Measurements from ENCODE around the gene BACH2.

BACH2 gene

DNA sequence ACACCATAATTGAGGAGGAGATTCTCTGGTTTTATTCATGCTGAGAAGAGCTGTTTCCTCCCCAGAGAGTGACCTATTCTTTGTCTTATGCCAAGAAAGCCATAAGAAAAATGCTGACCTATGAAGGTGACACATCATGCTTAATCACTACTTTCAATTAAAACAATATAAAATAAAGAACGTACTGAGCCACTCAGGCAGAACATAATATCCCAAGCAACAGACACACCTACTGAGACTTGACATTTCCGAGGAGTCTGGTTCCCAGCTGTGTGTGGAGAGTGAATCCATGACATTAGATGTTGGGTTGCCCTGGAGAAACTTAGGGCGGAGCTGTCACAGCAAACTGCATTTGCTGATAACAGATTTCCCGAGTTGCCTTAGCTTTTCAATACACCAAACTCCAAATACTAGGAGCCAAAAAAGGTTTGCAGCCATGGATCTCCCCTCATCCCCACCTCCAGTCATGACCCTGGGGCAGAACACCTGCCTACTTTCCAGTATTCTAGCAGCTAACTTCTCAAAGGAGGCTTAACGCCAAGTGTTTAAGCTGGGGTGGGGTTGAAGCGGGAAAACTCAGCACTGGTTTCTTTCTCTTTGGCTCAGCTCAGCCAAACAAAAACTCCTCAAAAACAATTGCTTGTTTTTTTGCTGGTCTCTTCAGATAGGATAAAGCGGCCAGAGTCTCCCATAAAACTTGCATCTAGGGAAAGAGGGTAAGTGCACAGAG, 92.2 kb downstream of the BACH2 start:
- DNase-seq = peak; percentile 50

DNA sequence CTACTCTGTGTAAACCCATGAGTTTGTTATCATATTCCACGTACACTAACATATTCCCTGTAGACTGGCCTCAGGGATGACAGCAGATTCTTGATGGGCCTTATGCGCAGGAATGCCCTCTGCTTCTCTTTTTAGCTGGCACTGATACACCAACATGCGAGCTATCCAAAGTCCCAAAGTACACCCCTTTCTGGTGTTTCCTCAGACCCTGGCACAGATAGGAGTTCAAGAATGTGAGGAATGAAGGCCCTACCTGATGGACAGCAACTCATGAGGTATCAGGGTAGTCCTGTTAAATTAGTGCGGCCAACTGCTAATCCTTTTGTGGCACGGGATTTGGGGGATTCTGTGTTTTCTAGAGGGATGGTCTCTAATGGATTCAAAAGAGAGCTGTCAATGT, 93.0 kb downstream of the BACH2 start:
- DNase-seq = no peak

DNA sequence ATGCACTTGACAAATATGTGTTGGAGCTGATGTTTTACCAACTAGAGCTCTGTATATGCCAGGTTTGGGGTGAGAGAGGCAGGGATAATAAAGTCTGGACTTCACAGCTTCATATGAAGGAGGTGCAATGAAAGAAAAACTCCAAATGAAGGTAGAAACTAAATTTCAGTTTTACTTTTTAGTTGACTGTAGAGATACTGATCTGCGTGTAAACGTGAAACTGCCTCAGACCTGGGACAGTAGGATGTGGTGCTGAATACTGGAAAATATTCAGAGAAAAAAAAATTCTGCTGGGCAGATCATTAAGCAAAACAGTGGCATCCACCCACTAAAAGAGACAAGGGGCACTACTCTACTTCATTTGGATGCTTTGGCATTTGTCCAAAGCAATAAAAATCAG, 94.5 kb downstream of the BACH2 start:
- no peak for DNase-seq

DNA sequence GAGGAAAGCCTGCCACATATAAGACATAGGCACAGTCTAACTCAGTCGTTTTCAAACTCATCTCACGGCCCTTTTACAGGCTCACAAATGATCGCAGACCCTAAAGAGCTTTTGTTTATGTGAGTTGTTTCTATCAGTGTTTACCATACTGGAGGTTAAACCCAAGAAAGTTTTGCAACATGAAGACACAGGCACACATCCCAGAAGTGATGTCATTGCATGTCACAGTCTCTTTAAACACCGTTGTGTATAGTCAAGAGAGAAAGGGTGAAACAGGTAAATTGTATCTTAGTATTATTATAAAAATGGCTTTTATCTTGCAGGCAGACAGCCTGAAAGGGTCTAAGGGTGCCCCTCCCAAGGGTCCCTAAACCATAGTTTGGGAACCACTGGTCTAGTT, 96.7 kb downstream of the BACH2 start:
- DNase-seq = no peak

DNA sequence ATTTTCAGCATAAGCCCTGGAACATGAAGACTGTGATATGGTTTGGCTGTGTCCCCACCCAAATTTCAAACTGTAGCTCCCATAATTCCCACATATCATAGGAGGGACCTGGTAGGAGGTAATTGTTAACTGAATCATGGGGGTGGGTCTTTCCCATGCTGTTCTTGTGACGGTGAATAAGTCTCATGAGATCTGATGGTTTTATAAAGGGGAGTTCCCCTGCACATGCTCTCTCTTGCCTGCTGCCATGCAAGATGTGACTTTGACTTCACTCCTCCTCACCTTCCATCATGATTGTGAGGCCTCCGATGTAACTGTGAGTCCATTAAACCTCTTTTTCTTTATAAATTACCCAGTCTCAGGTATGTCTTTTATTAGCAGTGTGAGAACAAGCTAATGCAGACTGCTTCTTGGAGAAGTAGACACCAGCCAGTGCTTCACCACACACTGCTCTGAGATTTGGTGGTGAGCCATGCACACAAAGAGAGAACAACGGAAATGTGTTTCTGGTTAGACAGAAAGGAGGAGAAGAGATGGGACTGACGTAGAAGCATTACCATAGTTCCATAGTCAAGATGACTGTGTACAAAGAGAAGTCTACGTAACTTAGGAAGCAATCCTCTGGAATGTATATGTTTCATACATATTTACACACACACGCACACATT, 97.8 kb downstream of the BACH2 start:
- DNase-seq = no peak

DNA sequence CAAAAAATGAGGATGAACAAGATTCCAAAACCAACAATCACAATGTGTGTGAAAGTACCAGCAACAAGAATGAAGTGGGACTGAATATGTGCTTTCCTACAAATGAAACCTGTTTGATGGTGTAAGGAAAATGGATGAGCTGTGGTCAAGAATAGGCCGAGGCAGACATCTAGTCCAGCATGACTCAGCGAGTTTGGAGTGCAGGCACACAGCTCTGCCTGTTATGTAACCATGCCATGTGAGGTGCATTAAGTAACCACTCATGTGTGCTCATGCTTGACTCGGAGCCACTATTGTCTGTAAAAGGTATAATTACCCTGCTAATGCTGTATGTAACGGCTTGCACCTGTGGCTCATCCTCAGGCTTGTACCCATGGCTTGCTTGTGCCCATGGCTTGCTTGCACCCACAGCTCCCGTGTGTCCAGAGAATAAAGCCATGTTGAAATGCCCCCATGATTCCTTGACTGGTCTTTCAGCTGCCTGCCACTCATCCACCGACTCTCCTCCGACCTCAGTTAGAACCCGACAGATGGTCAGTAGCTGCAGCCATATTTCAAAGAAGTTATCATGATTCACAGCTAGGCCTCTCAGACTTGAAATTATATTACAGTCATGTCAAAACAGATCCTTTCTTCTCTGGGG, 98.7 kb downstream of the BACH2 start:
- DNase-seq = peak; percentile 45

DNA sequence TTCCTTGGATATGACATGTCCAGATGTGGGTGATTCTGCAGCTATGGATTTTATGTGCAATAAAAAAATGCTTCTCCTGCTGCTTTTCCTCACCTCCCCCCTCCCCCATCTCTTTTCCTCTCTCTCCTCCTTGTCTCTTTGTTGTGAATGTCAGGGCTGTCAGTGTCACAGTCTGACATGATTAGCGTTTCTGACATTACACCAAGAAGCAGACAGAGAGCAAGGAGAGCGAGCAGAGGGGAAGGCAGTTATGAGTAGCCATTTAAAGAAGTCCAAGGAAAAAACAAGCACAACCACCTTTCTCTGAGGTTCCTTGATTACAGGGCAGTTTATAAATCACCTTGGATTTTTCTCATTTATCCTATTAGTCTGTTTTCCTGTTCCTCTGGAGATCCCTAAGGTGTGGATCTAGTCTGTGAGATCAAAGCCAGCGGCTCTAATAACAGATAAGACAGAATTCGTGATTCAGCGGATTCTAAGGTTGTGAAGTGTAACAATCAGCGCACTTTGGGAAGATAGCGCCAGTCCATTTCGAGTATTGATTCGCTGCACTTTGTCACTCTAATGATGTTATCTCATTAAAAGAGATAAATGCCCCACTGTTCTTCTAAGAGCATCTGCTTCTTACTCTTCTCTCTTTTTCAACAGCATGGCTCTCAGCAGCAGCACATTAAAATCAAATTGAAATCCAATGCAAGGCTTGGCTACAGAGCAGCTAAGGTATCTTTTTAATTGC, 101.4 kb downstream of the BACH2 start:
- no peak for DNase-seq

DNA sequence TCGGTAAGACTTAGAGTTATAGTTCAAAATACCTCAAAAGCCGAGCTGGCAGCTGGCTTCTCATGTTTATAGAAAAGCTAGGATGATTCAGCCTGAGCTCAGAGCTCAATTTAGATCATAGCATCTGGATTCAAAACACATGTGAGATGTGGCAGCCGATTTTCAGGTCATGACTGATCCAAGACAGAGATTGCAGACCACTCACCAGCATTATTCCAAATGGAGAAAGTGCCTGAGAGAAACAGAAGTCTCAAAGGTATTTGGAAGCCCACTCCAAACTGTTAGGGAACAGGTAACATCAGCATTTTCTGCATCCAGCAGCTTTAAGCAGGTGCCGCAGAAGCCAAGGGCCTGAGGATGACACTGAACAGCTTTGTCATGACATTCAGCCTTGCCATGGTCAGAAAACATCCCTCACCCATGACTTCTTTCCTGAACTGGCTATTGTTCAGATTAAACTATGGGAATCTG, 102.2 kb downstream of the BACH2 start:
- peak; percentile 90 for DNase-seq

DNA sequence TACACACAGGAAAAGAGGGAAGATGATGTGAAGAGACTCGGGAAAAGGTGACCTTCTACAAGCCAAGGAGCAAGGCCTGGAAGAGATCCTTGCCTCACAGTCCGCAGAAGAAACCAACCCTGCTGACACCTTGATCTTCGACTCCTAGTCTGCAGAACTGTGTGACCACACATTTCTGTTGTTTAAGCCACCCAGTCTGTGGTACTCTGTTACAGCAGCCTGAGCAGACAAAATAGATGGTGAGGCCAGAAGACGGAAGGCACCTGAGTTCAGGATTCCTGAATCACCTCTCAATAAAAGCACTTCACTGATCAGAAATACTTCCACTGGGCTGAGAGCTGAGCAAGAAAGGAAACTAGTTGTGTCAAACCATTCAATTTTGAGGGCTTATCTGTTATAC, 103.3 kb downstream of the BACH2 start:
- no peak for DNase-seq

DNA sequence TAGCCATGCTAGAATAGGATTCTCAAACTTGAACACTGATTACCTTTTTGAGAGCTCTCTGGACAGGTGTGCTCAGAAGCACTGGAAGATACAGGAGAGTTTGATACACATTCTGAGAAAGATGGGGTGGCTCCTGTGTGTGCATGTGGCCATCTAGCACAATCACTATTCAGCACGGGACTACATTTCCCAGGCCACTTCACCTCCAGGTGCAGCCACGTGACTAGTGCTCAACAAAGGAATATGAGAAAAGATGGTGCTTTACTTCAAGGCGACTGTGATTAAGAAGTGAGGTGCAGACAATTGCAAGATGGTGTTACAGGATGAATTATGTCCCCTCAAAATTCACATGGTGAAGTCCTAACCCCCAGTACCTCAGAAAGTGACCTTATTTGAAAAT, 103.8 kb downstream of the BACH2 start:
- DNase-seq = no peak

DNA sequence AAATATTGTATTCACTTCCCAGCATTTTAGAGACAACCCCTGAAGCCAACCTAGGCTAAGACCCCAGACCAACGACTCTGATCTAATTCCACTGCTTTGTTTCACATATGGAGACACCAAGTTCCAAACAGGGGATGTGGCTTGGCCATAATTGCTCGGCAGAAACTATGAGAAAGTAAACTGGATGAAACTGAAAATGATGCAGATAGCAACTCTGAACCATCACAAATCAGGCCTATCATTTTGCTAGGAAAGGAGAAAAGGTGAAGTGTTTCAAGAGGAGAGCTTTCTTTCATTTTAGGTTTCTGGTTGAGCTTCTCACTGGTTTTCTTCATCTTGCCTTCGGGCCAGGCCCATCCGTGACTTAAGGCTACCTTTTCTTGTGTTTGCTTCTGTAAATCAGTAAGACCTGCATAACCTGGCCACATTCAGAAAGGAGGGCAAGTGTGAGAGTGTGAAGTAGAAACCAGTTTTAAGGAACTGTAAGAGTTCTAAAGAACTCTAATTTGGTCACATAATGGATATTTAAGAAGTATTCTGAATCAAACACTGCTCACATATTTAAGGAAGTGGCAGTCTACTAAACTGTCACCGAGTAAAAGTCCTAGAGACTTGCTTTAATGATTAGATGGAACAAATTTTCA, 105.8 kb downstream of the BACH2 start:
- no peak for DNase-seq

DNA sequence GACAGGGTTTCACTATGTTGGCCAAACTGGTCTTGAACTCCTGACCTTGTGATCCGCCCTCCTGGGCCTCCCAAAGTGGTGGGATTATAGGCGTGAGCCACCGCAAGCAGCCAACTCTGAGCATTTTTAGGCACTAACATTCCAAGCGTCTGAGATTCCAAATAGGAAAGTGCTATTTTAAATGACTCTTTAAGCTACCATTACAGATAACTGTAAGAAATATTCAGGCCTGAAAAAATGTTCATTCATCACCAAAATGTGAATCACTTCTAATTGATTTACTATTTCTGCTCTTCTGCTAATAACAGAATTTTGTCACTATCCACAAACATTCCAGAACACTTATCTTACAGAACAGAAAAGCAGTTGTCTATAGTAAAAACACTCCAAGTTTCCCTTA, 106.5 kb downstream of the BACH2 start:
- peak; percentile 90 for DNase-seq

DNA sequence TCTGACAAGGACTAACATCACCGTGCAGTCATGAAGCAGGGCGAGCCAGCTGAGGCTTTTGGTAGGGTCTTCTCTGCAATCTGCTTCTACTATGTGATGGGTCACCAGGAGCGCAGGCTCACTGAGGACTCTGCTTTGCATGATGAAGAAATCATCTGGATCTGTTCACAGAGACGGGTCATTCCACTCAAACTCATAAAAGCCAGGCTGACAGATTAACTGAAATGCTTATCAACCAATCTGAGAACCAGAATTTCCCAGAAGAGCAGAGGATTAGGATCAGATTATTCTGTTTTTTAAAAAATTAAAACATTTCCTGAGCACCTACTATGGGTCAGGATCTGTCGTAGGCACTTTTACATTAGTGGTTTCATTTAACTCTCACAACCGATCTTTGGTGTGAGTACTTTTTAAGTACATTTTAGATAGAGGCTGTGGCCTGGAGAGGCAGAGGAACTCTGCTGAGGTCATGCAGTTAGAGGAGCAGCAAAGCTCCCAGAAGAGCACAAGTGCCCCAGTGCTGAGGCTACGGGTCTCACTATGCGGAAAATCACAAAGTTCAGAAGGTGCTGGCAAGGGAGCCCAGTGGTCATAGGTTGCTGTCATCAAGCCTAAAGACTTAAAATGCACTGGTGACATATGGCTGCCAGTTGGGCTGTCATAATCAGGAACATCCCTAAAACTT, 109.1 kb downstream of the BACH2 start:
- DNase-seq = no peak

DNA sequence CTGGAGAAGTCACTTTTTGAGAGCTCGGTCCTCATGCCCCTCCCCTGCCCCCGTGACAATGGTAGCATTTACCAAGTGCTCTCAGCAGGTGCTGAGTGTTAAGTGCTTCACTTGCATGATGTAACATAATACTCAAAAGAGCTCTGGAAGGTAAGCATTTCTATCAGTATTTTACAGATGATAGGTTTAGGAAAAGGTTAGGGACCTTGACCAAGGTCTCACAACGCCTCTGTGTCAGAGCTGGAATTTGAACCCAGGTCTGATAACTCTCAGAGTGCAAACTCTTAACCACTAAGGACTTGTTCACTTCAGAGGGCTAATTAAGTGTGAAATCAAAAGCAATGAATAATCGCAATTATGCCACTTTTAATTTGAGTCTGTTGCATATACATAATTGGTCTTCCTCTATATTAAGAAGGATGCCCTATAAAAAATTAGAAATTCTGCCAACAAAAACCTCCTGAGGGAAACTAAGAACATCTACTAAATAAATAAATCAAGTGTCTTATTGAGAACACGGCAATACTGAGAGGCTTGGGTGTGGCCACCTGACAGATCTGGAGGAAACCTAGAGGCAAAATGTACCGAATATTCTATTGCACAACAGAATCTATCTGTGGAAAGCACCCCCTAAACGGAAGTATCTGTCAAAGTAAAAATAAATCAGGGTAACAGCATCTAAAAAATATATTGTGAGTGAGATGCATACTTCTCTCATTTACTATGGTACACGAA, 109.8 kb downstream of the BACH2 start:
- DNase-seq = no peak

DNA sequence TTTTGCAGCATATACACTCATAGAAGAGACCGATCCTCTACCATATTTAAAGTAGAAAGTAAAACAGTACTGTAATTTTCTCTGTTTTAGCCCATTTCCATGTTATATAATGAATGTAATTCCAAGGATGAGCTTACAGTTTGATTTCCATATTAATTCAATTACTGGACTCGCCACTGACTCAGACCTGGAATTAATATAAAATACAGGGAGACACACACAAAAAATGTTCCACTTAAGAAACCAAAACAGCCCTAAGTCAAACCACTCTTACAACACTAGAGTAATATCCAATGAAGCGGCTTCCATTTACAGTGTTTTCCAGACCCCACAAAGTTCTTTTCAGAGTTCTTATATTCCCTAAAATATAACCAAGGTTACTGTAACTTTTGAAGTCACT, 110.6 kb downstream of the BACH2 start:
- DNase-seq = peak; percentile 45

DNA sequence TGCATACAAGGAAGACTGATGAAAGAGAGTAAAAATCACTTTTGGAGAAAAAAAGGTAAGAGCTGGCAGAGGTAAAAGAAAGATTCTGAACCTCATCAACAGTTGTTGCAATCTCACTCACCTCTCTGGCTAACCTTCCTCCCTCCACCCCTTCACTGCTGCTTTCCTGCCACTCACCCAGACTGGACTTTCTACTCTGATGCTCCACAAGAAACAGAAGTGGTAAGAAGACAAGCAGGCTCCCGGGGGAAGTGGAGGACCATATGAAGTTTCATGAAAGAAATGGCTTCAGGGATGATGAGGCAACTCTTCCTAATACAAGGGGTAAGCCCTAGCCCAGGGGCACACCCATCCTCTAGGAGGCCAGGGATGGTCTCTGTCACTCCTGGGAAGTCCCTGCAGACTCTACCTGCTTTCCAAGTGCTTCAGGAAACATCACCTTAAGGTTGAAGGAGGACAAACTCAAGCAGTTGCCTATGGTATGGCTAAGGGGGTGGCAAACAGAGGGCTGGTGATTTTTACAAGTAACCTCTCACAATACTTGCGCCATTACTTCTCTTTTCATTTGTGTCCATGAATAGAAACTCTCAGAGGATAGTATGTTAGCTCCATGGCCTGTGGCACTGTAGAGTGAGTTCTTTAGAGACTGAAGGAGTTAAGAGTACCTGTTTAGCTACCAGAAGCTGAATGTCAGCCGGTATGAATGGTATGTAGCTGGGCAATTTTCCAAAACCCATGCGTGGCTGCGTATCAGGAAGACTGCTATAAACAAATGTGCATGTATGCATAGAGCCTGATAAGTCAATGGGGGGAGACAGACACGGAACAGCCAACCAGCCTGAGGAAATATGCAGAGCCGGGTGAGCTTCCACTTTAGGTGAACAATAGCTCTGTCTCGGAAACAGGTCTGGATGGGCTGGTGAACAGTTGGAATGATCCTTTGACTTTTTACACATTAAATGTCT, 112.0 kb downstream of the BACH2 start:
- peak; percentile 77 for DNase-seq

DNA sequence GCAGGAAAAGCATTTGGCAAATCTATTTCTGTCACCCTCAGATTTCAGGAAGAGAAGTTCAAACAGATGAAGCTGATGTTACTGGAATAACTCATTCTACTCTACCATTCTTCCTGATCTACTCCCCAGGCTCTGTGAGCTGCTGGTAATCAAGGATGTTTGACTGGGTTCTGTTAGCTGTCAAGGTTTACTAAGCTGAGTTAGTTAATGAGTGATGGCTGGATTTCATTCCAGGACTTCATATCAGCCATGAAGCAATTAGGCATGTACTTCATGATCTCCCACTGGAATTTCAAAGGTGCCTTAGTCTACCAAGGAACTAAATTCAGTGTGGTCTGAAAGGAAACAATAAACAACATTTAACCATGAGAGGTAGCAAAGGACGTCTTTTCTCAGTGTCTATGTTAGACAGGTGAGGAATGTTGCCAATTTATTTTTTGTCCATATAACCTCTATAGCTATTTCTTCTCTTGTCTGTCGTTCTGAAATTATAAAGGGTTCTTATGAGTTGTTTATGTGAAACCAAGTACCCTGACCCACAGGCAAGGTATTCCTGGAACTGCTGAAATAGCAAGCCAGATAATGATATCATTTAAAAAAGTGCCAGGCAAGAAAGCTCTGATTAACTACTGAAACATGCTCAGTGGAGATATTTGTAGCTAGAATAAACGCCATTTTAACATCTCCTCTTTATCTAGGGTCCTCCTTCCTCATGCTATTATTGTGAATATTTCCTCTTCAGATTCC, 112.9 kb downstream of the BACH2 start:
- no peak for DNase-seq

DNA sequence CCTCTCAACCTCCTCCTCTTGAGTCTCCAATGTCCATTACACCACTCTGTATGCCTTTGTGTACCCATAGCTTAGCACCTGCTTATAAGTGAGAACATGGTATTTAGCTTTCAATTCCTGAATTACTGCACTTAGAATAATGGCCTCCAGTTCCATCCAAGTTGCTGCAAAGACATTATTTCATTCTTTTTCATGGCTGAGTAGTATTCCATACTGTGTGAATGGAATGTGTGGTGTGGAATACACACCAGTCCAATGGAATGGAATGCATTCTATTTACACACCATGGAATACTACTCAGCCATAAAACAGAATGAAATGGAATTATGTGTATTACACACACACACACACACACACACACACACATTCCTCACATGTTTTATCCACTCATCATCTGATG, 116.1 kb downstream of the BACH2 start:
- DNase-seq = no peak

Measured in fibroblast of skin of right biceps (primary cell).